Adrenal gland (tissue), 5 donors: ENCODE measurements around the gene LRRK1.

Experiments
- CTCF ChIP-seq, 6 experiments: fragments of 450-650 bp in 4 of 6; fragments of 200-600 bp in 2 of 6; sonication (generic) in 1 of 6; IDR thresholded peaks; 1 replicate in 5 of 6; 2 replicates in 1 of 6; pipeline versions ENCODE4 v1.5.1 to v1.8.0; 2016 to 2021; ENCODE audit warnings: antibody characterized with exemption in 6 of 6, mild to moderate bottlenecking in 2 of 6, moderate library complexity in 1 of 6
- POLR2A ChIP-seq, 2 donors: fragments of 450-650 bp; IDR thresholded peaks; one replicate each; pipeline ENCODE4 v1.6.1; 2017; ENCODE audit warnings: antibody characterized with exemption in 2 of 2, mild to moderate bottlenecking in 2 of 2, moderate library complexity in 1 of 2
- donor health status: DM: no; HTN: no; CAD: no.

- no peak for TF ChIP-seq CTCF (IDR thresholded peaks at IDR 0.05)
- no peak for TF ChIP-seq POLR2A (IDR thresholded peaks at IDR 0.05)
Measured at GRCh38 chr15:100881573-100882336, 37.4 kb upstream of the LRRK1 start.
